A549 (cell line): ENCODE results near the gene AK1. TPM values are rescaled to one million over a fixed set of nuclear protein-coding genes. Genes with fewer than 3 reads are reported as not detected.

Experiments used
- ATAC-seq, 2 experiments: fragments of 200-7000 bp in 1 of 2; fragments of >200 bp in 1 of 2; cut with Nextera tagmentation in 1 of 2; cut with Tn5 transposase in 1 of 2; 3 replicates each; pipeline versions ENCODE4 v1.8.0 to v1.9.1; 2018 to 2020; ENCODE audit warnings: mild to moderate bottlenecking in 1 of 2, moderate library complexity in 1 of 2
- CTCF ChIA-PET: fragments of 300-600 bp; sonication (Branson Sonifier 250); formaldehyde crosslinking; extraction: SDS; loops from one replicate; lab custom pipeline; 2021; ENCODE audit warnings: antibody characterized with exemption, inconsistent platforms; lab: Yijun Ruan, JAX
- POLR2A ChIA-PET: fragments of 350-600 bp; formaldehyde crosslinking; extraction: SDS; loops from one replicate; lab custom pipeline; 2021; ENCODE audit warnings: antibody characterized with exemption, inconsistent platforms; lab: Yijun Ruan, JAX
- DNase-seq, 2 experiments: peaks; one replicate each; pipeline versions ENCODE4 v3.0.0 to v3.0.0-alpha.2; 2011 to 2016; ENCODE audit warnings: low read depth in 1 of 2, low spot score in 1 of 2
- FAIRE-seq: peaks from 2 replicates; lab custom pipeline; 2011; peaks lifted over from hg19 to GRCh38; lab: Jason Lieb, UNC
- H3K27ac ChIP-seq, 2 experiments: fragments of >200 bp; sonication (Bioruptor Twin); formaldehyde crosslinking; 3 replicates each; pipeline ENCODE4 v1.5.1; 2016 to 2017
- H3K4me1 ChIP-seq: fragments of >200 bp; sonication (Bioruptor Twin); formaldehyde crosslinking; 3 replicates; pipeline ENCODE4 v1.6.1; 2016
- H3K4me2 ChIP-seq: fragments of >200 bp; sonication (Bioruptor Twin); formaldehyde crosslinking; 3 replicates; pipeline ENCODE4 v1.6.1; 2016
- H3K4me3 ChIP-seq: fragments of >200 bp; sonication (Bioruptor Twin); formaldehyde crosslinking; 3 replicates; pipeline ENCODE4 v1.5.1; 2016
- H3K9me3 ChIP-seq: fragments of >200 bp; sonication (Bioruptor Twin); formaldehyde crosslinking; 3 replicates; pipeline ENCODE4 v1.6.1; 2016
- CBX2 ChIP-seq: fragments of 200-600 bp; sonication (generic); IDR thresholded peaks from 2 replicates; pipeline ENCODE4 v1.6.1; 2016; ENCODE audit warnings: low read depth, mild to moderate bottlenecking, borderline replicate concordance
- CHD2 ChIP-seq: fragments of 150-350 bp; IDR thresholded peaks from 2 replicates; pipeline ENCODE4 v1.6.1; 2014; ENCODE audit warnings: low read length; ENCODE audit not compliant: partially characterized antibody
- CHD4 ChIP-seq: fragments of 200-600 bp; sonication (generic); IDR thresholded peaks from 2 replicates; pipeline ENCODE4 v1.6.1; 2016; ENCODE audit warnings: antibody characterized with exemption, mild to moderate bottlenecking, borderline replicate concordance
- FOSB ChIP-seq: fragments of 250-450 bp; sonication (Bioruptor Pico); IDR thresholded peaks from 2 replicates; pipeline ENCODE4 v1.5.0; 2020; ENCODE audit warnings: mild to moderate bottlenecking, moderate library complexity
- FOSL2 ChIP-seq, 2 experiments: fragments of 450-650 bp in 1 of 2; fragments of >200 bp in 1 of 2; sonication (Bioruptor Twin) in 1 of 2; formaldehyde crosslinking; IDR thresholded peaks; 2 replicates each; pipeline versions ENCODE4 v1.5.0 to v1.6.1; 2016 to 2020; ENCODE audit warnings: mild to moderate bottlenecking in 1 of 2, moderate library complexity in 1 of 2
- HOXA7 ChIP-seq: fragments of 250-450 bp; sonication (Bioruptor Pico); IDR thresholded peaks from 2 replicates; pipeline ENCODE4 v1.5.0; 2020; ENCODE audit warnings: mild to moderate bottlenecking, moderate library complexity
- JUN ChIP-seq, 2 experiments: fragments of >200 bp; sonication (Bioruptor Twin); formaldehyde crosslinking; IDR thresholded peaks; 2 replicates in 1 of 2; 3 replicates in 1 of 2; pipeline ENCODE4 v1.6.1; 2016 to 2017
- KDM1A ChIP-seq: fragments of 200-600 bp; sonication (generic); IDR thresholded peaks from 2 replicates; pipeline ENCODE4 v1.6.1; 2016; ENCODE audit warnings: low read depth, mild to moderate bottlenecking
- MAFK ChIP-seq: fragments of 450-650 bp; IDR thresholded peaks from 2 replicates; pipeline ENCODE4 v1.6.1; 2014; ENCODE audit not compliant: partially characterized antibody
- MAZ ChIP-seq: fragments of 150-350 bp; IDR thresholded peaks from 2 replicates; pipeline ENCODE4 v1.6.1; 2014; ENCODE audit warnings: antibody characterized with exemption, low read depth, low read length, borderline replicate concordance
- POLR2A ChIP-seq: IDR thresholded peaks from 2 replicates; pipeline ENCODE4 v1.6.1; 2012; ENCODE audit warnings: mild to moderate bottlenecking, low read length
- POLR2AphosphoS2 ChIP-seq: conservative IDR thresholded peaks from 2 replicates; pipeline ENCODE4 v1.6.1; 2012; ENCODE audit warnings: low read length, improper control_type of control experiment, inconsistent platforms
- RARB ChIP-seq: fragments of 250-450 bp; sonication (Bioruptor Pico); IDR thresholded peaks from 2 replicates; pipeline ENCODE4 v1.8.0; 2021; ENCODE audit warnings: mild to moderate bottlenecking, moderate library complexity
- RCOR1 ChIP-seq: fragments of 150-350 bp; IDR thresholded peaks from 2 replicates; pipeline ENCODE4 v1.6.1; 2014; ENCODE audit warnings: antibody characterized with exemption, low read length, low read depth
- RFX5 ChIP-seq: fragments of 450-650 bp; IDR thresholded peaks from 2 replicates; pipeline ENCODE4 v1.7.1; 2014; ENCODE audit warnings: antibody characterized with exemption, mild to moderate bottlenecking, moderate library complexity
- SMC3 ChIP-seq: fragments of >200 bp; sonication (Bioruptor Twin); formaldehyde crosslinking; IDR thresholded peaks from 3 replicates; pipeline ENCODE4 v1.6.1; 2018; ENCODE audit warnings: inconsistent platforms
- SREBF2 ChIP-seq: fragments of 450-650 bp; IDR thresholded peaks from 2 replicates; pipeline ENCODE4 v1.6.1; 2014; ENCODE audit warnings: mild to moderate bottlenecking, moderate library complexity
- WGBS: methylation state at CpG from one replicate; pipeline ENCODE4 v1.1.6; 2017; ENCODE audit errors: missing lambda C conversion rate; 5-methylcytosine and 5-hydroxymethylcytosine counted together
- polyA plus RNA-seq, 4 experiments: library from polyadenylated mRNA; depleted of rRNA in 3 of 4; stranded (reverse); fragments of >200 nt; fragmentation: RNase III in 1 of 4; extraction: RNeasy Plus Mini Kit Qiagen cat#74134 plus additional on column Dnase treatment in 1 of 4; gene quantifications; 2 replicates in 3 of 4; 3 replicates in 1 of 4; pipeline ENCODE4 v1.2.3, GENCODE V29; 2011 to 2017
- TF ChIP-seq, protein P1 (sequence below): fragments of 200-600 bp; sonication (generic); IDR thresholded peaks from 2 replicates; pipeline ENCODE4 v1.6.1; 2016; ENCODE audit warnings: antibody characterized with exemption, mild to moderate bottlenecking, moderate library complexity
- TF ChIP-seq, protein P2 (sequence below): fragments of >200 bp; sonication (Bioruptor Twin); formaldehyde crosslinking; IDR thresholded peaks from 3 replicates; pipeline ENCODE4 v1.5.1; 2016
- TF ChIP-seq, protein P3 (sequence below): fragments of >200 bp; sonication (Bioruptor Twin); formaldehyde crosslinking; IDR thresholded peaks from 3 replicates; pipeline ENCODE4 v1.6.1; 2016
- TF ChIP-seq, protein P4 (sequence below): fragments of 150-350 bp; IDR thresholded peaks from 2 replicates; pipeline ENCODE4 v1.6.1; 2014; ENCODE audit warnings: low read depth, mild to moderate bottlenecking, low read length
- TF ChIP-seq, protein P5 (sequence below): IDR thresholded peaks from 2 replicates; pipeline ENCODE4 v1.6.1; 2012; ENCODE audit warnings: low read depth, borderline replicate concordance

Gene AK1
- polyA plus RNA-seq, 2 of the 4 experiments (the other 2 are of a cell fraction), result 30.0 to 31.9 TPM

DNA sequence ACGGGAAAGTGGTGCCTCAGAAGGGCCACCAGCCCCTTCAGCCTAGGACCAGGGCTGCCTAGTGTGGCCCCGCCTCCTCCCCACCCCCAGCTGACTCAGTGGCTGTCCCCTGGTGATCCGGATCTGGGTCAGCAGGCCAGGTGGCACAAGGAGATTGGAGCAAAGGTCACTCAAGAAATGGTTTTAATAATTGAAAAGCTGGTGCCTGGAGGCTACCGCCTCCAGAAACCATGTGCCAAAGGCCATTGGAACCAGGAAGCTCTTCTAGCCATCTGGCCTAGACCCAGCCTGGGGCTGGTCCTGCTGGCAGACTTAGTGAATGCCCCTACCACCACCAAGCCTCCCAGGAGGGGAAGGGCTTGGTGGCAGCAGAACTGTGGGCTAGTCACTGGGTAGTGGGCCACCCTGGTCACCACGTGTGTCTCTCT is 37.9 kb upstream of the AK1 start:
- TF ChIP-seq, protein P1, sequence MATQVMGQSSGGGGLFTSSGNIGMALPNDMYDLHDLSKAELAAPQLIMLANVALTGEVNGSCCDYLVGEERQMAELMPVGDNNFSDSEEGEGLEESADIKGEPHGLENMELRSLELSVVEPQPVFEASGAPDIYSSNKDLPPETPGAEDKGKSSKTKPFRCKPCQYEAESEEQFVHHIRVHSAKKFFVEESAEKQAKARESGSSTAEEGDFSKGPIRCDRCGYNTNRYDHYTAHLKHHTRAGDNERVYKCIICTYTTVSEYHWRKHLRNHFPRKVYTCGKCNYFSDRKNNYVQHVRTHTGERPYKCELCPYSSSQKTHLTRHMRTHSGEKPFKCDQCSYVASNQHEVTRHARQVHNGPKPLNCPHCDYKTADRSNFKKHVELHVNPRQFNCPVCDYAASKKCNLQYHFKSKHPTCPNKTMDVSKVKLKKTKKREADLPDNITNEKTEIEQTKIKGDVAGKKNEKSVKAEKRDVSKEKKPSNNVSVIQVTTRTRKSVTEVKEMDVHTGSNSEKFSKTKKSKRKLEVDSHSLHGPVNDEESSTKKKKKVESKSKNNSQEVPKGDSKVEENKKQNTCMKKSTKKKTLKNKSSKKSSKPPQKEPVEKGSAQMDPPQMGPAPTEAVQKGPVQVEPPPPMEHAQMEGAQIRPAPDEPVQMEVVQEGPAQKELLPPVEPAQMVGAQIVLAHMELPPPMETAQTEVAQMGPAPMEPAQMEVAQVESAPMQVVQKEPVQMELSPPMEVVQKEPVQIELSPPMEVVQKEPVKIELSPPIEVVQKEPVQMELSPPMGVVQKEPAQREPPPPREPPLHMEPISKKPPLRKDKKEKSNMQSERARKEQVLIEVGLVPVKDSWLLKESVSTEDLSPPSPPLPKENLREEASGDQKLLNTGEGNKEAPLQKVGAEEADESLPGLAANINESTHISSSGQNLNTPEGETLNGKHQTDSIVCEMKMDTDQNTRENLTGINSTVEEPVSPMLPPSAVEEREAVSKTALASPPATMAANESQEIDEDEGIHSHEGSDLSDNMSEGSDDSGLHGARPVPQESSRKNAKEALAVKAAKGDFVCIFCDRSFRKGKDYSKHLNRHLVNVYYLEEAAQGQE, result no peak
- no peak for TF ChIP-seq JUN (IDR thresholded peaks at IDR 0.05)
- no peak for TF ChIP-seq RFX5
- TF ChIP-seq FOSB (CRISPR knock-in tag), result no peak
- TF ChIP-seq CHD2, result no peak
- TF ChIP-seq, all 56 proteins: peak for 0
- DNase-seq (no peak), ATAC-seq (no peak), FAIRE-seq (no peak)
- Histone ChIP-seq H3K4me1 (peaks cover 58% of the 10 kb centered on the region), H3K4me3 (no peak overlapping the region), H3K4me2 (peak overlapping the region; percentile 89), H3K9me3 (no peaks in the 10 kb centered on the region), H3K27ac (peak overlapping the region in 1 of 2 experiments; percentile 90; a peak in 4 of 6 replicates)
- CTCF ChIA-PET, result interaction anchor here (0.8 to 2.9 kb wide), 7 partner anchors 17 to 182 kb away, joined by 3 to 16 read pairs (median 4); partner anchors contain the start of gene TOR2A
- POLR2A ChIA-PET, result no interaction called here
- WGBS, result 67% methylated on average over 5 of the region's 5 CpGs

DNA sequence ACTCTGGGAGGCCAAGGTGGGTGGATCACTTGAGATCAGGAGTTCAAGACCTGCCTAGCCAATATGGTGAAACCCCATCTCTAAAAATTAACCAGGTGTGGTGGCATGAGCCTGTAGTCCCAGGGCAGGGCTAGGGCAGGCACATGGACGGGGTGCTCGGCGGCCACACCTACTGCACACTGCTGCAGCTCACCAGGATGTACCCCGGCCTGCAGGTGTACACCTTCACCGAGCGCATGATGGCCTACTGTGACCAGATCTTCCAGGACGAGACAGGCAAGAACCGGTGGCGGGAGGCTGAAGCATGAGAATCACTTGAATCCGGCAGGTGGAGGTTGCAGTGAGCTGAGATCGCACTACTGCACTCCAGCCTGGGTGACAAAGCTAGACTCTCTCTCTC is 36.2 kb upstream of the AK1 start:
- TF ChIP-seq JUN (IDR thresholded peaks at IDR 0.05) (no peak), SREBF2 (no peak), POLR2A (no peak), HOXA7 (CRISPR knock-in tag) (no peak), KDM1A (no peak), FOSL2 (IDR thresholded peaks at IDR 0.05) (no peak), FOSL2 (CRISPR knock-in tag; IDR thresholded peaks at IDR 0.05) (no peak), POLR2AphosphoS2 (no peak), FOSB (CRISPR knock-in tag) (no peak)
- ATAC-seq (no peak), FAIRE-seq (no peak), DNase-seq (no peak)
- Histone ChIP-seq H3K4me2 (no peak overlapping the region), H3K9me3 (no peaks in the 10 kb centered on the region), H3K27ac (no peak overlapping the region), H3K4me3 (no peak overlapping the region), H3K4me1 (peaks cover 44% of the 10 kb centered on the region)
- POLR2A ChIA-PET, result no interaction called here
- 94% methylated on average over 11 of the region's 11 CpGs for WGBS
- CTCF ChIA-PET, result interaction anchor here (0.6 to 5.5 kb wide), 7 partner anchors 8 to 410 kb away, joined by 3 to 46 read pairs (median 4); partner anchors contain the start of gene TOR2A

DNA sequence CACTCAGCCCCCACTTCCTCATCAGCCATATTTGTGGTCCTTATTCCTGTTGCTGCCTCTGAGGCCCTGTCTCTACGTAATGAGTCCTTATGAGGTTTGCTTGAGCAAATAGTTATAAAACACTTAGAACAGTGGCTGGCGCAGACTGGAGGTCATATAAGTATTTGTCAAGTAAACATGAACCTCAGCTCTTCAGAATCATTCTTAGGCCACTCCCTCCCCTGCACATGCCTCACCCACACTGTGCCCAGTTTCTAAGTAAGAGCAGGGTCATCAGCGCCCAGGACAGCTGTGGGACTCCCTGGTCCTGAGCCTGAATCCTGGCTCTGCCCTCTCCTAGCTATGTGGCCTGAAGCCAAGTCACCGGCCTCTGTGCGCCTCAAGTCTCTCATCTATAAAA is 35.4 kb upstream of the AK1 start:
- peaks cover 36% of the 10 kb centered on the region for H3K4me1 ChIP-seq
- no peak for FAIRE-seq
- DNase-seq, result peak in 1 of 2 experiments; percentile 71
- peak in 1 of 2 experiments; percentile 1; a peak in 1 of 6 replicates for ATAC-seq
- no peaks in the 10 kb centered on the region for H3K9me3 ChIP-seq
- ChIA-PET CTCF (interaction anchor here (0.6 to 5.5 kb wide), 6 partner anchors 9 to 409 kb away, joined by 3 to 46 read pairs (median 6); partner anchors contain the start of gene TOR2A), POLR2A (no interaction called here)
- TF ChIP-seq CBX2, result no peak
- TF ChIP-seq, protein P2, sequence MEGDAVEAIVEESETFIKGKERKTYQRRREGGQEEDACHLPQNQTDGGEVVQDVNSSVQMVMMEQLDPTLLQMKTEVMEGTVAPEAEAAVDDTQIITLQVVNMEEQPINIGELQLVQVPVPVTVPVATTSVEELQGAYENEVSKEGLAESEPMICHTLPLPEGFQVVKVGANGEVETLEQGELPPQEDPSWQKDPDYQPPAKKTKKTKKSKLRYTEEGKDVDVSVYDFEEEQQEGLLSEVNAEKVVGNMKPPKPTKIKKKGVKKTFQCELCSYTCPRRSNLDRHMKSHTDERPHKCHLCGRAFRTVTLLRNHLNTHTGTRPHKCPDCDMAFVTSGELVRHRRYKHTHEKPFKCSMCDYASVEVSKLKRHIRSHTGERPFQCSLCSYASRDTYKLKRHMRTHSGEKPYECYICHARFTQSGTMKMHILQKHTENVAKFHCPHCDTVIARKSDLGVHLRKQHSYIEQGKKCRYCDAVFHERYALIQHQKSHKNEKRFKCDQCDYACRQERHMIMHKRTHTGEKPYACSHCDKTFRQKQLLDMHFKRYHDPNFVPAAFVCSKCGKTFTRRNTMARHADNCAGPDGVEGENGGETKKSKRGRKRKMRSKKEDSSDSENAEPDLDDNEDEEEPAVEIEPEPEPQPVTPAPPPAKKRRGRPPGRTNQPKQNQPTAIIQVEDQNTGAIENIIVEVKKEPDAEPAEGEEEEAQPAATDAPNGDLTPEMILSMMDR, result no peak
- TF ChIP-seq, protein P3, sequence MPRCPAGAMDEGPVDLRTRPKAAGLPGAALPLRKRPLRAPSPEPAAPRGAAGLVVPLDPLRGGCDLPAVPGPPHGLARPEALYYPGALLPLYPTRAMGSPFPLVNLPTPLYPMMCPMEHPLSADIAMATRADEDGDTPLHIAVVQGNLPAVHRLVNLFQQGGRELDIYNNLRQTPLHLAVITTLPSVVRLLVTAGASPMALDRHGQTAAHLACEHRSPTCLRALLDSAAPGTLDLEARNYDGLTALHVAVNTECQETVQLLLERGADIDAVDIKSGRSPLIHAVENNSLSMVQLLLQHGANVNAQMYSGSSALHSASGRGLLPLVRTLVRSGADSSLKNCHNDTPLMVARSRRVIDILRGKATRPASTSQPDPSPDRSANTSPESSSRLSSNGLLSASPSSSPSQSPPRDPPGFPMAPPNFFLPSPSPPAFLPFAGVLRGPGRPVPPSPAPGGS, result no peak
- no peak for TF ChIP-seq CHD4
- no peak for TF ChIP-seq KDM1A
- TF ChIP-seq RARB, result no peak
- no peak for TF ChIP-seq MAZ
- TF ChIP-seq, protein P4, sequence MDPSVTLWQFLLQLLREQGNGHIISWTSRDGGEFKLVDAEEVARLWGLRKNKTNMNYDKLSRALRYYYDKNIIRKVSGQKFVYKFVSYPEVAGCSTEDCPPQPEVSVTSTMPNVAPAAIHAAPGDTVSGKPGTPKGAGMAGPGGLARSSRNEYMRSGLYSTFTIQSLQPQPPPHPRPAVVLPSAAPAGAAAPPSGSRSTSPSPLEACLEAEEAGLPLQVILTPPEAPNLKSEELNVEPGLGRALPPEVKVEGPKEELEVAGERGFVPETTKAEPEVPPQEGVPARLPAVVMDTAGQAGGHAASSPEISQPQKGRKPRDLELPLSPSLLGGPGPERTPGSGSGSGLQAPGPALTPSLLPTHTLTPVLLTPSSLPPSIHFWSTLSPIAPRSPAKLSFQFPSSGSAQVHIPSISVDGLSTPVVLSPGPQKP, result no peak
- no peak for TF ChIP-seq JUN (IDR thresholded peaks at IDR 0.05)
- TF ChIP-seq, protein P5, sequence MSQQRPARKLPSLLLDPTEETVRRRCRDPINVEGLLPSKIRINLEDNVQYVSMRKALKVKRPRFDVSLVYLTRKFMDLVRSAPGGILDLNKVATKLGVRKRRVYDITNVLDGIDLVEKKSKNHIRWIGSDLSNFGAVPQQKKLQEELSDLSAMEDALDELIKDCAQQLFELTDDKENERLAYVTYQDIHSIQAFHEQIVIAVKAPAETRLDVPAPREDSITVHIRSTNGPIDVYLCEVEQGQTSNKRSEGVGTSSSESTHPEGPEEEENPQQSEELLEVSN, result no peak
- TF ChIP-seq RCOR1, result no peak
- TF ChIP-seq SMC3, result no peak
- no peak for TF ChIP-seq MAFK
- no peak overlapping the region for H3K4me3 ChIP-seq
- no peak overlapping the region for H3K4me2 ChIP-seq
- 44% methylated on average over 5 of the region's 5 CpGs for WGBS
- H3K27ac ChIP-seq, result peak overlapping the region in 1 of 2 experiments; percentile 16; a peak in 1 of 6 replicates
